NCI-H2196 treated with DMSO at 0.1 percent for 48 hours (cell line): Measurements from ENCODE around the gene TRAFD1.
A peak's percentile ranks its signal among the peaks of the same experiment; 100 is the strongest.
"Not testable (repeated sequence)": the region's sequence is repeated elsewhere in the genome, so short reads cannot be mapped to it uniquely, and the experiment has no call there.

ENCODE experiments used
- DNase-seq: peaks from one replicate; lab custom pipeline; 2025; ENCODE audit not compliant: unreplicated experiment; lab: John Stamatoyannopoulos, UW

The TRAFD1 gene, protein sequence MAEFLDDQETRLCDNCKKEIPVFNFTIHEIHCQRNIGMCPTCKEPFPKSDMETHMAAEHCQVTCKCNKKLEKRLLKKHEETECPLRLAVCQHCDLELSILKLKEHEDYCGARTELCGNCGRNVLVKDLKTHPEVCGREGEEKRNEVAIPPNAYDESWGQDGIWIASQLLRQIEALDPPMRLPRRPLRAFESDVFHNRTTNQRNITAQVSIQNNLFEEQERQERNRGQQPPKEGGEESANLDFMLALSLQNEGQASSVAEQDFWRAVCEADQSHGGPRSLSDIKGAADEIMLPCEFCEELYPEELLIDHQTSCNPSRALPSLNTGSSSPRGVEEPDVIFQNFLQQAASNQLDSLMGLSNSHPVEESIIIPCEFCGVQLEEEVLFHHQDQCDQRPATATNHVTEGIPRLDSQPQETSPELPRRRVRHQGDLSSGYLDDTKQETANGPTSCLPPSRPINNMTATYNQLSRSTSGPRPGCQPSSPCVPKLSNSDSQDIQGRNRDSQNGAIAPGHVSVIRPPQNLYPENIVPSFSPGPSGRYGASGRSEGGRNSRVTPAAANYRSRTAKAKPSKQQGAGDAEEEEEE

DNA sequence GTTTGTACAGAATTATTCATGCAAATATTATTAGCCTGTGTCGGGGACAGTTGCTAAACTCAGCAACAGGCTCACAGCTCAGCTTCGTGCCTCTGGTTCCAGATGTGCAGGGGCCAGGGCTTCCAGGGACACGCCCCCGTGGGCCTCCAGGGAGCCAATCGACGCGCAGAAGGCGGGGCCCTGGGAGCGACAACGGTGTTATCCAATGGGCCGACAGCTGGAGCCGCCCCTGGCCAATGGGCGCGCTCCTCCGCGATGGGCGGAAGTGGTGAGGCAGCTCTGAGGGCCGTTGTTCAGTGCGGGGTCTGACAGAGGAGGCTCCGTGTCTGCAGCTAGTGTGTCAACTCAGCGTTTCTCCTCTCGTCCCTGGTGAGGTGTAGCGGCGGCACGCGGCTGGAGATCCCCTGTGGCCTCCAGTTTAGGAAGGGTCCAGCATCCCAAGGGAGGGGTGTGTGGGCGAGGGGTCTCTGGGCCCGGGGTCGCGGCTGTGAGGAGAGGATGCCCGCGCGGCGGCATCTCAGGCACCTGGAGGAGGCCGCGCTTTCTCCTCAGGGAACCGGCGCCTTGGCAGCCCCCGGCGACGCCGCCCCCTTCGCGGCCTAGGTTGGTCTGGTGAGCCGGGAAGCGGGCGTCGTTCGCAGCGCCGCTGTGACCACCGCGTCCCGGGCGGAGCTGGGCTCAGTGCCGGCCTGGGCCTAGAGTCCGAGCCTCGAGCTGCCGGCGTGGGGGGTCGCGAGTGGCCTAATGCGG lies at the start of gene TRAFD1:
TRAFD1 (plus strand) TSS at position 311 of the 750 bp plus-strand sequence. CDS start 4,963 bp downstream, outside the sequence.
- DNase-seq: peak; percentile 93

DNA sequence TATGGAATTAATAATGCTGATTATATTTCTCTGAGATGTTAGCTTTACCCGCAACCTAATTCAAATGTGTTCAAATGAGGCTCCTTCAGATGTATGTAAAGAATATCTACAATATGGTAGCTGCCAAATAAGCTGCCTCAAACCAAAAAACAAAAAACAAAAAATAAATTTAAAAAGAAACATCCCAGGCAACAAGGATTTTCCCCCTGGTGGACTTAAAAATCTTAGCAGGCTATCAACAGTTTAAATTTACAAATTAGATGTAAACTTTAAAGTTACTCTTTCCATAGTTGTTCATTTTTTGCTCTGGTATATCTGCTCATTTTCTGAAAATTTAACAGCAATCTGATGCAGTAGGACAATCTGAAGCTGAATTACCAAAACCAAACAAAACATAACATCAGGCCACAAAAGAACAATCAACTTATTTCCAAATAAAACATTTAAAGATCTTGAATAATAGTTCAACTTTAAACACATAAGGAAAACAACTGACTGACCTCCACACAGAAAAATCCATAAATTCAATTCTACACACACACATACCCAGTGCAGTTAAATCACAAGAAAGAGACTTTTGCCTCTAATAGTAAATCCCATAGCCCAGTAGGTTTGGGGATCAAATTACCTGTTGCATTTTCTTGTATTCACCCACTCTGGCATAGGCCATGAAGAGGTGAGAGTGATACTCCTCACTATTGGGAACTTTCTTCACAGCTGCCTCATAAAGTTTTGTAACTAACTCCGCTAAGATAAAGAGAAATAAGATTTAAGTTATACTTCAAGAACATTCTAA lies 38.1 kb upstream of the TRAFD1 start:
- no peak for DNase-seq

DNA sequence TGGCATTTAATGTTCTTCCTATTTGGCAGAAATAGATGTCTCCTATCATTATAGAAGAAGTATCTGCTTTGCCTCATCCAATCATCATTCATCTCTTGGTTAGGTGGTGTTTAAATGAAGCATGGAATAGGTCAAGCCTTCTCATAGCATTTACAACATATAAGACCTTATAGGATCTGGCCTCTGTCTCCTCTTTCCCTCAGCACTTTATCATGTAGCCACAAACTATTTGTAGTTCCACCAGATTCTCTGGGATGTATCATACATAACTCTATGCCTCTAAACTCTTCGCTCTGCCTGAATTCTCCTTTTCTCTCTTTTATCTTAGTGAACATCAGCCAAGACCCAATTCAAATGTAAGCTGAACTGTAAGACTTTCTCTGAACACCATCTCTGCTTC lies 37.5 kb upstream of the TRAFD1 start:
- no peak for DNase-seq

DNA sequence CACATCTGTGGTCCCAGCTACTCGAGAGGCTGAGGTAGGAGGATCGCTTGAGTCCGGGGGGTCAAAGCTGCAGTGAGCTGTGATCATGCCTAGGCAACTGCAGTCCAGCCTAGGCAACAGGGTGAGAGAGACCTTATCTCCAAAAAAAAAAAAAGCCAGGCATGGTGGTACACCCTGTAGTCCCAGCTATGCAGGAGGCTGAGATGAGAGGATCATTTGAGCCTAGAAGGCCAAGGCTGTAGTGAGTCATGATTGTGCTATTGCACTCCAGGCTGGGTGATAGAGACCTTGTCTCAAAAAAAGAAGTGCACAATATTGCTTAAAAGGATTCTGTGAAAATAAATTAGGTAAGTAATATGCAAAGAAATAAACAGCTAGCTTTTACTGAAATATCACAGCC lies 33.8 kb upstream of the TRAFD1 start:
- DNase-seq: no peak

DNA sequence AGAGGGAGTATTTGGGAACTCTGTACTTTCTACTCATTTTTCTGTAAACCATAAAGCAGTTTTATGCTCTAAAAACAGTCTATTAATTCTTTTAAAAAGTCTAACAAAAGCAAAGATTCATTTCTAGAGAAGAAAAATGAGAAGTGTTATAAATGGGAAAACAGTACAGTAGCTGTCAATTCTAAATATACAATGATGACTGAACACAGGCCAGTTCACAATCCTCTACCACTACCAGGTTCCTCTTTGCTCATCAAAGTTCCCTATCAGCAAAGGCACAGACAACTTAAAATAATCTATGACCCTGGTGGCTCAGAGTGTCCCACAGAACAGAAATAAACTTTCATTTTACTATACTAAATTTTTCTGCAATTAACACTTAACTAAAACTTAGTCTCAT lies 29.3 kb upstream of the TRAFD1 start:
- DNase-seq: no peak

DNA sequence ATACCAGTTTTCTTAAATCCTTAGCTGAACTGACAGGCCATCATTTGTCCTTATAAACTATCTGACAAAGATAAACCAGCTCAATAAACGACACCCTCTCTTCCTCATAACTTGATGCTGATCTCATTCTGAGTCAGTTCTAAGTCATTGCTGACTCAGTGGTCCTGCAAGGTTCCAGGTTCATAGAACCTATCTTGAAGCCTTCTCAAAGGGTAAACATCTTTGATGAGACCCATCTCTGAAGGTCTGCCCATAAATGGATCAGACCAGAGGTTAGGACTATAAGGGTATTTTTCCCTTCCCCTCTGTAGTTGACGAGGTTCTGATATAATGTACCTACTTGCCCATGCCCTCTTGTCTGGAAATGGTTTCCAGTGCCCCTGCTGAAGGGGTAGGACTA lies 28.7 kb upstream of the TRAFD1 start:
- DNase-seq: no peak

DNA sequence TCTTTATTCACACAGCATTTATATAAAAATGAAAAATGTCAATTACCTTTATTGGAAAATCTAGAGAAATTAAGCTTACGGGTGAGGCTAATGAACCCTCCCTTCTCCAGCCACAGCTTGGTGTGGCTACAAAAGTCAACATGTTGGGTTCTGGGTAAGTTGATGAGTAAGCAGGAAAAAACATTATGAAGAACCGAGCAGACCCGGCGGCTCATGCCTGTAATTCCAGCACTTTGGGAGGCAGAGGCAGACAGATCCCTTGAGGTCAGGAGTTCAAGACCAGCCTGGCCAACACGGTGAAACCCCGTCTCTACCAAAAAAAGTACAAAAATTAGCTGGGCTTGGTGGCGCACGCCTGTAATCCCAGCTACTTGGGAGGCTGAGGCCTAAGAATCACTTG lies 27.7 kb upstream of the TRAFD1 start:
- DNase-seq: no peak

DNA sequence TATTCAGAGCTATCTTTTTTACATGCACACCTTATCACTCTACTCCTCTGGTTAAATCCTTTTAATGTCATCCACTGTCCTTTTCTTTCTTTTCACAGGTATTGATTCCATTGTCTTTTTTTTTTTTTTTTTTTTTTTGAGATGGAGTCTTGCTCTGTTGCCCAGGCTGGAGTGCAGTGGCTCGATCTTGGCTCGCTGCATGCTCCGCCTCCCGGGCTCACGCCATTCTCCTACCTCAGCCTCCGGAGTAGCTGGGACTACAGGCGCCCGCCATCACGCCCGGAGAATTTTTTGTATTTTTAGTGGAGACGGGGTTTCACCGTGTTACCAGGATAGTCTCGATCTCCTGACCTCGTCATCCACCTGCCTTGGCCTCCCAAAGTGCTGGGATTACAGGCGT lies 24.9 kb upstream of the TRAFD1 start:
- not testable (repeated sequence) for DNase-seq

DNA sequence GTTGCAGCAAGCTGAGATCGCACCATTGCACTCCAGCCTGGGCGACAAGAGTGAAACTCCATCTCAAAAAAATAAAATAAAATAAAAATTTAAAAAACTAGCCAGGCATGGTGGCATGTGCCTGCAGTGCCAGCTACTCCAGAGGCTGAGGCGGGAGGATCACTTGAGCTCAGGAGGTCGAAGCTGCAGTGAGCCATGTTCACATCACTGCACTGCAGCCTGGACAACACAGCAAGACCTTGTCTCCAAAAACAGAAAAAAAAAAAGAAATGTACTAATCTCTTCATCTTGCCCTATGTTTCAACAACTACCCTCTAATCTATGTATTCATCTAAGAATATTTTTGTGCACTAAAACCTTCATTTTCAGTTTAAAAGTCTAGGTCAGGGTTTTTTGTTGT lies 23.2 kb upstream of the TRAFD1 start:
- DNase-seq: no peak

DNA sequence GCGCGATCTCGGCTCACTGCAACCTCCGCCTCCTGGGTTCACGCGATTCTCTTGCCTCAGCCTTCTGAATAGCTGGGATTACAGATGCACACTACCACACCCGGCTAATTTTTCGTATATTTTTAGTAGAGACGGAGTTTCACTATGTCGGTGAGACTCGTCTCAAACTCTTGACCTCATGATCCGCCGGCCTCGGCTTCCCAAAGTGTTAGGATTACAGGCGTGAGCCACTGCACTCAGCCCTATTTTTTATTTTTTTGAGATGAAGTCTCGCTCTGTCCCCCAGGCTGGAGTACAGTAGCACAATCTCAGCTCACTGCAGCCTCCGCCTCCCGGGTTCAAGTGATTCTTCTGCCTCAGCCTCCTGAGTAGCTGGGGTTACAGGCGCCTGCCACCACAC lies 22.6 kb upstream of the TRAFD1 start:
- not testable (repeated sequence) for DNase-seq

DNA sequence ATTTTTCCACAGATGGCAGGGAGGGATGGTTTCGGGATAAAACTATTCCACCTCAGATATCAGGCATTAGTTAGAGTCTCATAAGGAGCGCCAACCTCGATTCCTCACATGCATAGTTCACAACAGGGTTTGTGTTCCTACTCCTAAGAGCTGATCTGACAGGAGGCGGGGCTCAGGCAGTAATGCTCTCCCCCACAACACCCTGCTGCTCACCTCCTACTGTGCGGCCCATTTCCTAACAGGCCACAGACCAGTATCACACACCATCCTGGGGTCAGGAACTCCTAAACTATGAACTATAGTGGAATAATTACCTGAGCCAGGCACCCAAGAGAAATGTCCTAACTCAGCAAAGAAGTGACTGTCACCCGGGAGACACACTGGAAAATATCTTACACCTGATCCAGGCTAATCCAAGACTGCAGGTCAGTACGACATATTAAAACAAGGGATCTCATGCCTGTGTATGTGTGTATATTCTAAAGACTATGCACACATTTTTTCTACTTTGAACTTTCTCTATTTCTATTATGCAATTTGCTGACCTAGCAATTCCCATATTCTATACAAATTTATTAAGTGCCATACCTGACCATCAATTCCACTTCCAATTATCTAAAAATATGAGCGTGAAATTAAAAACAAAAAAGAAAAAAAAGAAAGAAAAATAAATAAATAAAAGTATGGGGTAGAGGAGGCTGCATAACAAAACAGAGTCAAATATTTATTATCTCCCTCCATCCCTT lies 21.4 kb upstream of the TRAFD1 start:
- no peak for DNase-seq

DNA sequence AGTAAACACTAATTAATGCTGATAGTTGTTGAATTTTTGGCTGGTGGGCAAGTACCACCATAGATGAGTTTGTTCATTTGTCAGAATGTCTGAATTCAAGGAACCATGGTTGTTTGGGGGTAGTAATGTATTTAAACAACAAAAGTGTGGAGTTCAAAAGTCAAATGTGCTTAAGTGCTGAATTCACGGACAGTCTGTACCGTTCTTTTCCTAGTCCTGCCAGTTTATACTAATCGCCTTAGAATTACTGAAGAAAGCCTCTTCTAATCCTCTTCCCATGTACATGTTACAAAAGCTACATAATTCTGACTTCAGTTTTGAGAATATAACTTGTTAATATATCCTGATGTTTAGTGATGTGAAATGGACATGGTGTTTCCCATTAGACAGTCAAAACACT lies 19.5 kb upstream of the TRAFD1 start:
- DNase-seq: no peak

DNA sequence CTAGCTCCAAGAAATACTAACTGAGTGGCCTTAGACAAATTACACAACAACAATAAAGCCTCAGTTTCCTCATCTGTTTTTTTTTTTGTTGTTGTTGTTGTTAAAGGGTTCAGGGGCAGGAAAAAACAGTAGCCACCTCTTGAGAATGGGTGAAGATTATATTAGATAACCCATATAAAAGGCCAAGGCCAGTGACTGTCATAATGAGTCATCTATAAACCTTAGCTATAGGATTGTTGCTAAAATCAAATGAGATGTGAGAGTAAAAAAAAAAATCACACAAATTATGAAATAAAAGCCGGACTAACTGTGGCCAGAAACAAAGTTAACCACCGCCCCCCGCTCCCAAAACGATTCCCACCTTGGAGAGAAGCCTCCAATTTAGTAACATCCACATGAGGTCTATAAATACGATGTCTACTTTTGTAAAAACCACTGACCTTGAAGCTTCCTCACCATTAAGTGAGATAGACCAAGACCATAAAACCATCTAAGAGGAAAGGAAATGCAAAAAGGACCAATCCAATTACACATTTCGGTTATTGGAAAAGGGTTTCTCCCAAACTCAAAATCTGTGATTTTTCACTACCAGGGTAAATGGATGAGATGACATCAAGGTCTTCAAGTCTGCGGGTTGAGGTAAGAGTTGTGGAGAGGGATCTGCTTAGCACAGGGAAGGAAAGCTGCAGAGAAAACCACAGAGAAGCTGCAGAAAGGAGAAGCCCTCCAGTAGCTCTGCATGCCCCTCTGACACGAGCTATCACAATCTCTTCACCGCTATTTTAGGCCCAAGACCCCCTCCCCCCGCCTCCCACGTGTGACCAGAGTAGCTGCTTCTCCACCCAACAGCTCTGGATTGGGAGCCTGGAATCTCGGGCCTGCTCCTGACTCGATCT lies 17.8 kb upstream of the TRAFD1 start:
- no peak for DNase-seq

DNA sequence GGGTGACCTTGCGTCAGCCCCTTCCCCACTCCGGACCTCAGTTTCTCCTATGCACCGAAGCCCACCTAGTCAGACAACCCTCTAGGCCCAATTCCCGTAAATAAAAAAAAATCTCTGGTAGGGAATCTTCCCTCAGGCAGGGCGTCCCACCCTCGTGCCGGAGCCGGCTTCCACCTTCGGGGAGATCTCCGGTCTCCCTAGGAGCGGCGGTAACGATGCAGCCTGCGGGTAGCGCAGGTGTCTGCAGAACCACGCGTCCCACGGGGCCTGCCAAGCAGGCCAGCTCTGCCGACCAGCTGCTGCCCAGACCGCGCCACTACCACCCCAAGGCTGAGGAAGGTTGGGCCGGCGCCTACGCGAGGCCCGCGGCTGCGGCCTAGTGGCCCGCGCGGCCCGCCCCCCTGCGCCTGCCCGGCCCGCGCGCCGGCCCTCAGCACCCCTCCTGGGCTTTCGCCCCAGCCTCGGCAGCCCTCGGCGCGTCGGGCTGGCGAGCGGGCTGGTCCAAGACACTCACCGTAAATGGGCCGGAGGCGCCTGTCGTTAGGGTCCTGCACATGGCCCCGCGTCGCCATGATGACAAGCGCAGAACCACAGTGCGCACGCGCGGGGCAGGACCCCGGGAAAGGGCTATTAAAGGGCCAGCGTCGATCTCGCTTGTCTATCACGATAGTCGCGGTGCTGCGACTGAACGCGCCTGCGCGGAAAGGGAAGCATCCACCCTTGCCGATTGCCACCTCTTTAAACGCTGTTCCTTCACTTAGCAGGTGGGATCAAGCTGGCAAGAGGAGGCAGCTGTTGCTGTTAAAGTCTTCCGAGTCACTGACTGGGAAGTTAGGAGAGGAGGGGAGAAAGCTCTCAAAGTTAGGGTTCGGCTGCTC lies 16.9 kb upstream of the TRAFD1 start, which contains the start of gene NAA25:
NAA25 (minus strand) TSS at position 582 of the 878 bp plus-strand sequence; CDS start at position 572, 10 bp downstream.
- DNase-seq: peak; percentile 46

DNA sequence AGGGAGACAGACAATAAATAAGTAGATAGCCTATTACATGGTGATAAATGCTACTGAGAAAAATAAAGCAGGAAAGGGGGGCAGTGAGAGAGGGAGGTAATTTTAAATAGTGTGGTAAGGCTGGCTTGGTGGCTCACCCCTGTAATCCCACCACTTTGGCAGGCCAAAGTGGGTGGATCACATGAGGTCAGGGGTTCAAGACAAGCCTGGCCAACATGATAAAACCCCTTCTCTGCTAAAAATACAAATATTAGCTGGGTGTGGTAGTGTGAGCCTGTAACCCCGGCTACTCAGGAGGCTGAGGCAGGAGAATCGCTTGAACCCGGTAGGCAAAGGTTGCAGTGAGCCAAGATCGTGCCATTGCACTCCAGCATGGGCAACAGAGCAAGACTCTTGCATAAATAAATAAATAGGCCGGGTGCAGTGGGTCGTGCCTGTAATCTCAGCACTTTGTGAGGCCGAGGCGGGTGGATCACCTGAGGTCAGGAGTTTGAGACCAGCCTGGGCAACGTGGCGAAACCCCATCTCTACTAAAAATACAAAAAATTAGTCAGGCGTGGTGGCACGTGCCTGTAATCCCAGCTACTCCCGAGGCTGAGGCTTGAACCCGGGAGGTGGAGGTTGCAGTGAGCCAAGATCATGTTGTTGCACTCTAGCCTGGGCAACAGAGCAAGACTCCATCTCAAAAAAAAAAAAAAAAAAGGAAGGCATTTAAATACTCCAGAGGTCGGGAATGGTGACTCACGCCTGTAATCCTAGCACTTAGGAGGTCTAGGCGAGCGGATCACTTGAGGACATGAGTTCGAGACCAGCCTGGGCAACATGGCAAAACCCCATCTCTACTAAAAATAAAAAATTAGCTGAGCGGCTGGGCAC lies 14.3 kb upstream of the TRAFD1 start:
- DNase-seq: not testable (repeated sequence)

DNA sequence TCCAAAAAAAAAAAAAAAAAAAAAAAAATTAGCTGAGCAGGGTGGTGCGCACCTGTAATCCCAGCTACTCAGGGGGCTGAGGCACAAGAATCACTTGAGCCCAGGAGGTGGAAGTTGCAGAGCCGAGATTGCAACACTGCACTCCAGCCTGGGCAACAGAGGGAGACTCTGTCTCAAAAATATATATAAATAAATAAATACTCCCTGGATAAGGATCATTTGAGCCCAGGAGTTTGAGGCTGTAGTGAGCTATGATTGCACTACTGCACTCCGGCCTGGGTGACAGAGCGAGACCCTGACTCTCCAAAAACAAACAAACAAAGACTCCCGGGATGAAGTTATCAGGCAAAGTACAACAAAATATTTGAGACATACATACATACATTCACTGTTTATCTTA lies 13.4 kb upstream of the TRAFD1 start:
- no peak for DNase-seq

DNA sequence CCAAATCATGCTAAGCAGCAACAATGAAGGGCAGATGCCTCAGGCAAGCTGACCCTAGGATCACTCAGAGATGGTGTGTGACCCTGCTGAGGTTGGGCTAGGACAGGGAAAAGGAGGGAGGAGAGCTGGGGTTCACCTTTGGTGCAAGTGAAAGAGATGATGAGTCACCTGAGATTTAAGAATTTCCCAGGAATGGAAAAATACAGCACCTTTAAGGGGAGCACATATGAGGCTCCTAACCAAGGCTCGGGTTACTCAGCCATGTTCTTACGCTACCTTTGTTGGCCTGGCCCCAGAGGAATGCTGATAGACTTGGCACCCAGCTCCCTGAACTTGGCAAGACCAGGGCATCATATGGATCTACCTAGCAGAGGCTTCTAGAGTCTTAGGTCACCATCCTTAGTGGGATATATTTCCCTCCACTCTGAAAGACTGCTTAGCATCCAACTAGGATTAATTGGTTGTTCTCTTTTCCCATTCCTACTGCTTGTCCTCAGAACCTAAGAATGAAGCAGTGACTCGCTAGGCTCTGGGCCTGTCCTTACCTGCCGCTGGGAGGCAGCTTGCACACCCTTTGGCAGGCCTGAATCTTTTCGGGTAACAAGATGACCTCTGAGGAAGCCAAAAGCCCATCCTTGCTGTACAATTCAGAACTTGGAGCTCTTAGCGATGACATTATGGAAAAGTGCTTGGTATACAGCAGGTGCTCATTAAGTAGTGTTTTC lies 12.8 kb upstream of the TRAFD1 start:
- peak; percentile 38 for DNase-seq
